OCI-LY1 (cell line): ENCODE data around the gene CT45A1.

Experiments
- H2AFZ ChIP-seq: fragments of 200-600 bp; sonication (generic), shearing (Covaris generic); 2 replicates; pipeline ENCODE4 v1.6.0; 2014; ENCODE audit warnings: antibody characterized with exemption, mild to moderate bottlenecking, low read length
- H3F3A ChIP-seq: fragments of 200-600 bp; sonication (generic), shearing (Covaris generic); 2 replicates; pipeline ENCODE4 v1.6.0; 2014; ENCODE audit warnings: mild to moderate bottlenecking, antibody characterized with exemption, low read length, moderate library complexity; ENCODE audit not compliant: insufficient read depth
- H3K27ac ChIP-seq: fragments of 200-600 bp; sonication (generic); 2 replicates; pipeline ENCODE4 v1.5.1; 2014; ENCODE audit warnings: low read length, mixed run types, mild to moderate bottlenecking, low read depth; ENCODE audit not compliant: poor library complexity, severe bottlenecking
- H3K27me3 ChIP-seq: fragments of 200-600 bp; sonication (generic); 2 replicates; pipeline ENCODE4 v1.6.0; 2014; ENCODE audit warnings: antibody characterized with exemption, mild to moderate bottlenecking, low read length, moderate library complexity; ENCODE audit not compliant: insufficient read depth
- H3K36me3 ChIP-seq: fragments of 200-600 bp; sonication (generic); 2 replicates; pipeline ENCODE4 v1.6.1; 2014; ENCODE audit warnings: mild to moderate bottlenecking, antibody characterized with exemption, low read length, moderate library complexity, mixed read lengths; ENCODE audit not compliant: insufficient read depth
- H3K4me1 ChIP-seq: fragments of 200-600 bp; sonication (generic); 2 replicates; pipeline ENCODE4 v1.5.1; 2014; ENCODE audit warnings: mild to moderate bottlenecking, low read length, moderate library complexity; ENCODE audit not compliant: insufficient read depth, severe bottlenecking
- H3K4me2 ChIP-seq: fragments of 200-600 bp; sonication (generic), shearing (Covaris generic); 2 replicates; pipeline ENCODE4 v1.6.1; 2014; ENCODE audit warnings: low read length
- H3K4me3 ChIP-seq: fragments of 200-600 bp; sonication (generic); 2 replicates; pipeline ENCODE4 v1.5.1; 2014; ENCODE audit warnings: low read length, low read depth, mild to moderate bottlenecking, mixed read lengths; ENCODE audit not compliant: poor library complexity, severe bottlenecking
- H3K79me2 ChIP-seq: fragments of 200-600 bp; shearing (Covaris generic); 2 replicates; pipeline ENCODE4 v1.6.1; 2016; ENCODE audit warnings: mixed run types, low read length, mixed read lengths; ENCODE audit not compliant: insufficient read depth
- H3K9ac ChIP-seq: fragments of 200-600 bp; sonication (generic), shearing (Covaris generic); 2 replicates; pipeline ENCODE4 v1.6.1; 2014; ENCODE audit warnings: mild to moderate bottlenecking, low read length, mixed read lengths
- H3K9me2 ChIP-seq: fragments of 200-600 bp; sonication (generic), shearing (Covaris generic); 2 replicates; pipeline ENCODE4 v1.6.1; 2014; ENCODE audit warnings: low read depth, mild to moderate bottlenecking, low read length, mixed read lengths
- H3K9me3 ChIP-seq: fragments of 200-600 bp; shearing (Covaris generic); 2 replicates; pipeline ENCODE4 v1.6.1; 2014; ENCODE audit warnings: low read length, mixed read lengths
- H4K20me1 ChIP-seq: fragments of 200-600 bp; sonication (generic), shearing (Covaris generic); 2 replicates; pipeline ENCODE4 v1.6.0; 2016; ENCODE audit warnings: mild to moderate bottlenecking, low read length; ENCODE audit not compliant: insufficient read depth
- CTCF ChIP-seq: fragments of 200-600 bp; sonication (generic), shearing (Covaris generic); IDR thresholded peaks from 2 replicates; pipeline ENCODE4 v1.5.1; 2017; ENCODE audit warnings: mild to moderate bottlenecking, antibody characterized with exemption, low read length, moderate library complexity, mixed read lengths
- EZH2 ChIP-seq: fragments of 200-600 bp; sonication (generic), shearing (Covaris generic); IDR thresholded peaks from 2 replicates; pipeline ENCODE4 v1.8.0; 2017; ENCODE audit warnings: borderline replicate concordance, mixed run types, mild to moderate bottlenecking, antibody characterized with exemption, low read length, moderate library complexity, mixed read lengths

Gene CT45A1

DNA sequence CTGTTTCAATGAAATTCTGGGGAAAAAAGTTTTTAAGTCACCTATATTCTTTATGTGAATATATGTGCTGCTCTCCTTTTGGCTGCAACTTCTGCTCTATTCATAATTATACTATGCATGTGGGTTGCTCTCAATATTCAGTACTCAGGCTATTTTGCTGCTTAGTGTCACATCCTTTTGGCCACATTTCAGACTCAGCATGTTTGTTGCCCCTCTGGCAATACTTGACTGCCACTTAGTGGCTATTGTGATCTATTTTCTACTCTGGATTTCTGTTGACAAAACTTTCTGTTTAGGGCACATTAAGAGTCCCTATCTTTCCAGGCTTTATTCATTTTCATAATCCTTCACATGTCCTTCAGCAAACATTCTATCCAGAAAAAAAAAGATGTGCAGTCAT, 15.8 kb upstream of the CT45A1 start:
- no peak overlapping the region for H3K4me3 ChIP-seq
- no peaks in the 10 kb centered on the region for H3K27me3 ChIP-seq
- TF ChIP-seq CTCF (no peak), EZH2 (no peak)
- H3K9me2 ChIP-seq, result no peaks in the 10 kb centered on the region
- H3K4me1 ChIP-seq, result no peaks in the 10 kb centered on the region
- H4K20me1 ChIP-seq, result no peaks in the 10 kb centered on the region
- no peak overlapping the region for H3K27ac ChIP-seq
- H3F3A ChIP-seq, result no peaks in the 10 kb centered on the region
- no peak overlapping the region for H3K9ac ChIP-seq
- no peak overlapping the region for H3K4me2 ChIP-seq
- H2AFZ ChIP-seq, result no peak overlapping the region
- H3K9me3 ChIP-seq, result no peaks in the 10 kb centered on the region
- H3K36me3 ChIP-seq, result no peaks in the 10 kb centered on the region
- H3K79me2 ChIP-seq, result no peaks in the 10 kb centered on the region

DNA sequence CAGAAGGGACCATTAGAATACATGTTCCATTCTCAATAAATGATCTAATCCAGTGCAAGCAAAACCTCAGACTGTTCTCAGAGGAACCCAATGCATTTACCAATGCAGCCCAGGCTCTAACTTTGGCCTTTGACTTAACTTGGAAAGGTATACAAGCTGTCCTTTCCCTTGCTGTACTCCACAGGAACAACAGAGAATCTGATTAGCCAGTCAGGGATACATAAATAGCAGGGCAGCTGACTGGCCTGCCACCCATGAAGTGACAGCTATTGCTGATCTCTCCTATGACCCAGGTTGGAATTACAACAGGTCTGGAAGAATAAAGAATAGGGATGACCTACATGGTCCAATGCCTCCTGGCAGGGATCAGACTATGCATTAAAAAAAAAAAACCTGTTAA, 14.5 kb upstream of the CT45A1 start:
- TF ChIP-seq CTCF (no peak), EZH2 (no peak)
- no peak overlapping the region for H2AFZ ChIP-seq
- no peak overlapping the region for H3K27ac ChIP-seq
- H4K20me1 ChIP-seq, result no peaks in the 10 kb centered on the region
- H3F3A ChIP-seq, result no peaks in the 10 kb centered on the region
- no peaks in the 10 kb centered on the region for H3K9me2 ChIP-seq
- H3K79me2 ChIP-seq, result no peaks in the 10 kb centered on the region
- H3K4me2 ChIP-seq, result no peak overlapping the region
- no peak overlapping the region for H3K4me3 ChIP-seq
- no peaks in the 10 kb centered on the region for H3K9me3 ChIP-seq
- H3K4me1 ChIP-seq, result no peaks in the 10 kb centered on the region
- no peak overlapping the region for H3K9ac ChIP-seq
- H3K27me3 ChIP-seq, result no peaks in the 10 kb centered on the region
- H3K36me3 ChIP-seq, result no peaks in the 10 kb centered on the region

GRCh38 chrX:135707880-135708279, 5.6 kb upstream of the CT45A1 start:
- H3K27me3 ChIP-seq, result no peaks in the 10 kb centered on the region
- no peaks in the 10 kb centered on the region for H3K4me1 ChIP-seq
- H3K9me3 ChIP-seq, result no peaks in the 10 kb centered on the region
- H2AFZ ChIP-seq, result no peak overlapping the region
- no peaks in the 10 kb centered on the region for H3K79me2 ChIP-seq
- no peaks in the 10 kb centered on the region for H3K9me2 ChIP-seq
- H3K4me2 ChIP-seq, result no peak overlapping the region
- no peak overlapping the region for H3K27ac ChIP-seq
- no peaks in the 10 kb centered on the region for H4K20me1 ChIP-seq
- no peaks in the 10 kb centered on the region for H3K36me3 ChIP-seq
- no peak overlapping the region for H3K4me3 ChIP-seq
- H3K9ac ChIP-seq, result no peak overlapping the region
- TF ChIP-seq EZH2 (no peak), CTCF (peak; percentile 49; the same call in 1 of the 2 replicates)
- H3F3A ChIP-seq, result no peaks in the 10 kb centered on the region
